Activated CD8-positive, alpha-beta memory T cell treated with anti-CD3 and anti-CD28 coated beads, Interleukin-2, amount 50 U/mL, for 1 hour (primary cell): ENCODE measurements around the gene SHISAL2A.

Source experiments
- DNase-seq: peaks from one replicate; pipeline ENCODE4 v3.0.0-alpha.2; 2020; ENCODE audit errors: extremely low read depth

SHISAL2A gene

DNA sequence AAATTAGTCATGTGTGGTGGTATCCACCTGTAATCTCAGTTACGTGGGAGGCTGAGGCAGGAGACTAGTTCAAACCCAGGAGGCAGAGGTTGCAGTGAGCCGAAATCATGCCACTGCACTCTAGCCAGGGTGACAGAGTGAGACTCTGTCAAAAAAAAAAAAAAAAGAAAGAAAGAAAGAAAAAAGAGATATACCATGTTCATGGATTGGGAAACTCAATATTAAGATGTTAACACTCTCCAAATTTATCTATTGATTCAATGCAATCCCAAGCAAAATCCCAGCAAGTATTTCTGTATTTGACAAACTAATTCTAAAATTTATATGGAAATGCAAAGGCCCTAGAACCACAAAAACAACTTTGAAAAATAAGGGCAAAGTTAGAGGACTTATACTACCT lies 11.0 kb upstream of the SHISAL2A start:
- DNase-seq = no peak

DNA sequence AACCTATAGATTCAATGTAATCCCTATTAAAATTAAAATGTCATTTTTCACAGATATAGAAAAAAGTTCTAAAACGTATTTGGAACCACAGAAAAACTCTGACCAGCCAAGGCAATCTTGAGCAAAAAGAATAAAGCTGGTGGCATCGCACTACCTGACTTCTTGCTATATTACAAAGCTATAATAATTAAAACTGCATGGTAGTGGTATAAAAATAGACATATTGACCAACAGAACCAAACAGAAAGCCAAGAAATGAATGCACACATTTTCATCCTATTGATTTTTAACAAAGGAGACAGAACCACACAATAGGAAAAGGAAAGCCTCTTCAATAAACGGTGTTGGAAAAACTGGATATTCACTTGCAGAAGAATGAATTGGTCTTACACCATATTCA lies 9.2 kb upstream of the SHISAL2A start:
- no peak for DNase-seq

DNA sequence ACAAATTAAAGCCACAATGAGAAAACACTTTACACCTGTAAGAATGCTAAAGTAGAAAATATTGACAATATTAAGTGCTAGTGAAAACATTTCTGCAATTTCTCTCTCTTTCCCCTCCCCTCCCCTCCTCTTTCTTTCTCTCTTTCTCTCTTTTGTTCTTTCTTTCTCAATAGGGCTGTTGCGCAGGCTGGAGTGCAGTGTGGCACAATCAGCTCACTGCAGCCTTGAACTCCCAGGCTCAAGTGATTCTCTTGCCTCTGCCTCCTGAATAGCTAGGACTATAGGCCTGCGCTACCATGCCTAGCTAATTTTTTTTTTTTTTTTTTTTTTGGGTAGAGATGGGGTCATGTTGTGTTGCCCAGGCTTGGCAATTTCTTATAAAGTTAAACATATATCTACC lies 5.9 kb upstream of the SHISAL2A start:
- DNase-seq = no peak

GRCh38 chr1:52628614-52629324 lies 4.2 kb upstream of the SHISAL2A start:
- no peak for DNase-seq

GRCh38 chr1:52629325-52629643 lies 3.7 kb upstream of the SHISAL2A start:
- no peak for DNase-seq

GRCh38 chr1:52629667-52630066 lies 3.3 kb upstream of the SHISAL2A start:
- no peak for DNase-seq

- no peak for DNase-seq
These were observed 1.1 kb upstream of the SHISAL2A start for GRCh38 chr1:52631759-52632331.

GRCh38 chr1:52633291-52633754 lies 355 bp downstream of the SHISAL2A start:
- DNase-seq = no peak

DNA sequence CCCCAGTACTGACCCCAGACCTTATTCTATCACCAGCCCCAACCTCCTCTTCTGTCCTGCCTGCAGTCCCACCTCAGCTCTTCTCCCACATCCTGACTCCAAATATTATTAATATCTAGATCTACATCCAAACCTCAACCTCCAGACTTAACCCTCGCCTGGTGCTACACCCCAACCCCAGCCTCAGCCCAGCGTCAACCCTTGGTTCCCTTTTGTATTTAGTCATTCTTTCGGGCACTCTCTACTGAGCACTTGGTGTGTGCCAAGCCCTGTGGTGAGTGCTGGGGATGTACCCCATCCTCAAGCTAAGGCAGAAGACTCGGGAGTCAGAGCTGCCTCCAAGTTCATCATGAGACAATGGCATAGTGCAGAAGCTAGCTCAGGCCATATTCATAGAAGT lies 1.1 kb downstream of the SHISAL2A start:
- no peak for DNase-seq

DNA sequence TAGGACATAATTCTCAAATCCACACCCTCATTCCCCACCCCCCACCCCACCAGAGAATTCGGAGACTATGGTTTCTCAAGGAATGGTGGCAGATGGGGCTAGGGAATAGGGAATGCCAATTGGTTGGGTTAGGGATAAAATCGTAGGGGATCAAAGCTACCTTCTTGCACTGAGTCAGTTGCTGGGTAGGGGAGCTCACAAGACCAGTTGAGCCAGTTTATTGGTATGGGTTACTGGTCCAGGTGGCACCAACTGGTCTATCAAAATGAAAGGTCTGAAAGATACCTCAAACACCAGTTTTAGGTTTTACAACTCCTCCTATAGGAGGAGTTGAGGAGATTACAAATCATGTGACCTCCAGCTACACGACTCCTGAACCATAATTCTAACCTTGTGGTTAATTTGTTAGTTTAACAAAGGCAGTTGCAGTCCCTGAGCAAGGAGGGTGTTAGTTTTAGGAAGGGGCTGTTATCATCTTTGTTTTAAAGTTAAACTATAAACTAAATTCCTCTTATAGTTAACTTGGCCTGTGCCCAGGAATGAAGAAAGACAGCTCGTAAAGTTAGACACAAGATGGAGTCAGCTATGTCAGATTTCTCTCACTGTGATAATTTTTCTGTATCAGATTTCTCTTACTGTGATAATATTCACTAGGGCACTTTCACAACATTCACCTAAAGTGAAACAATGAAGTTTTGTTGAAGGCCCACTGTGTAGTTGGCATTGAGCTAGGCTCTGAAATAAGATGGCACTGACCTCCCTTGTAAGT lies 2.5 kb downstream of the SHISAL2A start:
- DNase-seq = no peak

GRCh38 chr1:52636721-52637695 lies 4.0 kb downstream of the SHISAL2A start:
- DNase-seq = peak; percentile 87

GRCh38 chr1:52637946-52638345 lies 5.0 kb downstream of the SHISAL2A start:
- DNase-seq = no peak

- DNase-seq = no peak
These were observed 7.7 kb downstream of the SHISAL2A start for GRCh38 chr1:52640697-52641096.

DNA sequence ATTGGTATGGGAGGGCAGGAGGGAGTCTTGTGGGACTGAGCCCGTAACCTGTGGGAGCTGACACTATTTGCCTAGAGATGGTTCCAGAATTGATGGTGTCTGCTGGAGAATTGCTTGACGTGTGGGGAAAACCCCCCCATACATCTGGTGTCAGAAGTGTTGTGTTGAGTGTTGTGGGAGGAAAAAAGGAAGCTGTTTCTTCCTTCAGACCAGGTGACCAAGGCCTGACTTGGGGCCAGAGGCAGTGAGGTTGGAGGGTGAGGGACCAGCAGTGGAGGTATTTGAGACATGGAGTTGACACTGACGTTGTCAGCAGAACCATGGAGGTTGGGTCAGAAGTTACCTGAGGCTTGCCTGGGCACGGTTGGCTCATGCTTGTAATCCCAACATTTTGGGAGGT lies 8.3 kb downstream of the SHISAL2A start:
- DNase-seq = no peak

DNA sequence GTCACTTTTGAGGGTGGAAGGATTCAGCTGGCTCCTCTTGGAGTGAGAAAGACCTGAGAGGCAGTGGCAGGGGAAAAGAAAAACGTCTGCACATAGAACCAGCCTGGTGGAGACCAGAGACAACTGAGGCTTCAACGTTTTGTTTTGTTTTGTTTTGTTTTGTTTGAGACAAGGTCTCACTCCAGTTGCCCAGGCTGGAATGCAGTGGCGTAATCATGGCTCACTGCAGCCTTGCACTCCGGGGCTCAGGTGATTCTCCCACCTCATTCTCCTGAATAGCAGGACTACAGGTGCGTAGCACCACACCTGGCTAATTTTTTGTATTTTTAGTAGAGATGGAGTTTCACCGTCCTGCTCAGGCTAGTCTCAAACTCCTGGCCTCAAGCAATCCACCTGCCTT lies 12.3 kb downstream of the SHISAL2A start:
- DNase-seq = no peak

DNA sequence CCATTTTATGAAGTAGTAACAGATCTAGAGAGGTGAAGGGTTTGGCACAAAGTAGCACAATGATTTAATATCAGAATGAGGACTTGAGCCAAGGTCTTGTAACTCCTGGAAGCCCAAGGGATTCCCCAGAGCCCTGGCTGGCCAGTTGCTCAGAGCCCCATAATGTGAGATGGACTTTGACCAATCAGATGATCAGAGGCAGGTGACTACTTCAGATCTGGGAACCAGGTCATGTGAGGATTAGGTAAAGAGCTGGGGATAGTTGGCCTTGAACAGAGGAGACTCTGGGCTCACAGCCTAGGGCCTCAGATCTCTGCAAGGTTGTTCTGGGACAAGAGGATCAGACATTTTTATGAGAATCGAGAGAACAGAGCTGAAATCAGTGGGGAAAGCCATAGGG lies 18.9 kb downstream of the SHISAL2A start:
- no peak for DNase-seq

- no peak for DNase-seq
These were observed 20.4 kb downstream of the SHISAL2A start for GRCh38 chr1:52653207-52653849.

GRCh38 chr1:52654063-52654462 lies 21.1 kb downstream of the SHISAL2A start:
- DNase-seq = no peak

- no peak for DNase-seq
These were observed 24.7 kb downstream of the SHISAL2A start for GRCh38 chr1:52657702-52658101.

DNA sequence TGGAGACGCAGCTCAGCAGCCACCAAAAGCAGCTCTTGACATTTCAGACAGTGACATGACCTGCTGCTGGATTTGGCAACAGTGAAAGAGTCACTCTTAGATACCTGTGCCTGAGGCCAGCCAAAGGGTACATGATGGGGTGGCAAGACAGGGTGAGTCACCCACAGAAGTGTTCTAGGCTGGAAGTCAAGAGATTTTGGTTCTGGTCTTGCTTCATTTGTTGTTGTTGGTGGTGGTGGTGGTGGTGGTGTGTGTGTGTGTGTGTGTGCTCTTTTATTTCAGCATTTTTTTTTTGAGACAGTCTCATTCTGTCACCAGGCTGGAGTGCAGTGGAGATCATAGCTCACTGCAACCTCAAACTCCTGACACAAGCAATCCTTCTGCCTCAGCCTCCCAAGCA lies 25.8 kb downstream of the SHISAL2A start:
- DNase-seq = no peak

DNA sequence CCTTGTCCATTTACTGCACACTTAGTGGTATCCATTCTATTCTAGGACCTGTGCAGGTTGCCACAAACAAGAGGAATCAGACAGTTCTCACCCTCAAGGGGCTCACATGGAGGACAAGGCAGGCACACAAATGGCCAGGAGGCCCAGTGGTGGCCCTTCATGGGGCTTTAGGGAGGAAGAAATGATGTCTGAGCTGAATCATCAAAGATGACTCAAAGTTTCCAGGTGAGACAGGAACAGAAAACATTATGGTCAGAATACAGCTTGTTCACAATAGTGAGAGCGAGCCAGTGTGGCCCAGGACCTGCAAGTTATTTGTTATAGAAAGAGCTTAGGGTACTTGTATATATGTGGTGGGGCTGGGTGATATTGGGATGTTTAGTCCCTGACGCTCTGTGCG lies 26.4 kb downstream of the SHISAL2A start:
- DNase-seq = no peak
